Hepatocyte (in vitro differentiated cells): ENCODE data around the gene TIMM23.

Experiments
- EZH2phosphoT487 ChIP-seq: fragments of 200-600 bp; sonication (generic); IDR thresholded peaks from one replicate; pipeline ENCODE4 v1.6.1; 2018; ENCODE audit warnings: antibody characterized with exemption, mild to moderate bottlenecking, low read depth, moderate library complexity; ENCODE audit not compliant: unreplicated experiment, severe bottlenecking
- TF ChIP-seq, protein P1 (sequence below): fragments of 200-600 bp; sonication (generic); IDR thresholded peaks from 2 replicates; pipeline ENCODE4 v1.5.1; 2016; ENCODE audit warnings: antibody characterized with exemption, mild to moderate bottlenecking; ENCODE audit not compliant: poor library complexity

DNA sequence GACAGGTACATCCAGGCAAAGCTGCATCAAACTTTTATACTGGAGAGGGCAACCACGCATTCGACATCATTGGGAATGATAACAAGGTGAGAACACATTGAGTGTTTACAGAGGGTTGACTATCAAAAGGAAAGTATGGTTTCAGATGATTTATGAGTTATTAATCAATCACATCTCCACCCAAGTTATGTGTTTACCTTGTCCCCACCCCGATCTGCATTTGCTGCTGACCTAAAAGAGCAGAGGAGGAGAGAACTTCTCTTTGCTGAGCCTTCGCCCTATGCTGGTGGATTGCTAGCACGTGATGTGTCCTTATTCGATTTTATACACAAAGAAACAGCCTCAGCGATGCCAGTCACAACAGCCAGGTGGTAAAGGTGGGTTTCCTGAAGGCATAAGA is 74.0 kb downstream of the TIMM23 start, which contains the start of gene MSMB:
- TF ChIP-seq, protein P1, sequence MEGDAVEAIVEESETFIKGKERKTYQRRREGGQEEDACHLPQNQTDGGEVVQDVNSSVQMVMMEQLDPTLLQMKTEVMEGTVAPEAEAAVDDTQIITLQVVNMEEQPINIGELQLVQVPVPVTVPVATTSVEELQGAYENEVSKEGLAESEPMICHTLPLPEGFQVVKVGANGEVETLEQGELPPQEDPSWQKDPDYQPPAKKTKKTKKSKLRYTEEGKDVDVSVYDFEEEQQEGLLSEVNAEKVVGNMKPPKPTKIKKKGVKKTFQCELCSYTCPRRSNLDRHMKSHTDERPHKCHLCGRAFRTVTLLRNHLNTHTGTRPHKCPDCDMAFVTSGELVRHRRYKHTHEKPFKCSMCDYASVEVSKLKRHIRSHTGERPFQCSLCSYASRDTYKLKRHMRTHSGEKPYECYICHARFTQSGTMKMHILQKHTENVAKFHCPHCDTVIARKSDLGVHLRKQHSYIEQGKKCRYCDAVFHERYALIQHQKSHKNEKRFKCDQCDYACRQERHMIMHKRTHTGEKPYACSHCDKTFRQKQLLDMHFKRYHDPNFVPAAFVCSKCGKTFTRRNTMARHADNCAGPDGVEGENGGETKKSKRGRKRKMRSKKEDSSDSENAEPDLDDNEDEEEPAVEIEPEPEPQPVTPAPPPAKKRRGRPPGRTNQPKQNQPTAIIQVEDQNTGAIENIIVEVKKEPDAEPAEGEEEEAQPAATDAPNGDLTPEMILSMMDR: no peak
- TF ChIP-seq EZH2phosphoT487: no peak
